ENCODE results near the gene SLC22A7. TPM values are rescaled to one million over a fixed set of nuclear protein-coding genes. Genes with fewer than 3 reads are reported as not detected.

SLC22A7 gene
- total RNA-seq, 4 donors from 2014 or later = not detected

DNA sequence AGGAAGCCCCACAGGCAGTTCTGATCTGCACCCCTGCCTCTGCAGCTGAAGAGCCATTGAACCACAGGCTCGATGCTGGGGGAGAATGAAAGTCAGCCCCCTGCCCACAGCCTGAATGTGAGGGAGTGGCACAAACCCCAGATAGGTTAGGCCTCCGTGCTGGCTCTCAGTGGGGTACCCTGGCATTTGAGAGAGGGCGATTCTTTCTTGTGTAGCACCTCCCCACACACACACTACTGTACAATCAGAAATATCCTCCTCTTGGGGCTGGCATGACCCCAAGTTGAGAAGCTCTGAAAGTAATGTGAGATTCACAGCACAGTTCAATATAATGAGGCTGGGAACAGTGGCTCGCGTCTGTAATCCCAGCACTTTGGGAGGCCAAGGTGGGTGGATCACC lies 36.9 kb upstream of the SLC22A7 start:
- in situ Hi-C loops (cut with MboI; ENCODE audit: low pct_ligation_motif_present in 1 of 4, low pct_unique_long_range_greater_than_20kb in 1 of 4, low sequenced_read_pairs in 3 of 4) (loop anchor here in 1 of 4 donors (10.0 kb wide), 1 partner anchor 74 kb away; no protein-coding TSS in a partner anchor), intact Hi-C loops (cut with DNase I; ENCODE audit: low total_unique reads) (loop anchor here (5.0 kb wide), 2 partner anchors 71 to 246 kb away; no protein-coding TSS in a partner anchor)
- H3K36me3 ChIP-seq = no peaks in the 10 kb centered on the region
- no peak overlapping the region for H3K27ac ChIP-seq
- no peaks in the 10 kb centered on the region for H3K9me3 ChIP-seq
- no peaks in the 10 kb centered on the region for H3K4me1 ChIP-seq
- no peak for TF ChIP-seq EP300 (IDR thresholded peaks at IDR 0.05; ENCODE audit: low read depth)
- TF ChIP-seq, protein P1, sequence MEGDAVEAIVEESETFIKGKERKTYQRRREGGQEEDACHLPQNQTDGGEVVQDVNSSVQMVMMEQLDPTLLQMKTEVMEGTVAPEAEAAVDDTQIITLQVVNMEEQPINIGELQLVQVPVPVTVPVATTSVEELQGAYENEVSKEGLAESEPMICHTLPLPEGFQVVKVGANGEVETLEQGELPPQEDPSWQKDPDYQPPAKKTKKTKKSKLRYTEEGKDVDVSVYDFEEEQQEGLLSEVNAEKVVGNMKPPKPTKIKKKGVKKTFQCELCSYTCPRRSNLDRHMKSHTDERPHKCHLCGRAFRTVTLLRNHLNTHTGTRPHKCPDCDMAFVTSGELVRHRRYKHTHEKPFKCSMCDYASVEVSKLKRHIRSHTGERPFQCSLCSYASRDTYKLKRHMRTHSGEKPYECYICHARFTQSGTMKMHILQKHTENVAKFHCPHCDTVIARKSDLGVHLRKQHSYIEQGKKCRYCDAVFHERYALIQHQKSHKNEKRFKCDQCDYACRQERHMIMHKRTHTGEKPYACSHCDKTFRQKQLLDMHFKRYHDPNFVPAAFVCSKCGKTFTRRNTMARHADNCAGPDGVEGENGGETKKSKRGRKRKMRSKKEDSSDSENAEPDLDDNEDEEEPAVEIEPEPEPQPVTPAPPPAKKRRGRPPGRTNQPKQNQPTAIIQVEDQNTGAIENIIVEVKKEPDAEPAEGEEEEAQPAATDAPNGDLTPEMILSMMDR (IDR thresholded peaks at IDR 0.05) = no peak
- TF ChIP-seq POLR2A (IDR thresholded peaks at IDR 0.05) = no peak
- no peak for TF ChIP-seq POLR2AphosphoS5 (IDR thresholded peaks at IDR 0.05)
- H3K4me3 ChIP-seq = no peak overlapping the region
- DNase-seq = no peak
- H3K27me3 ChIP-seq = no peaks in the 10 kb centered on the region
- 65 to 86% methylated on average over 2 to 5 of the region's 5 CpGs for WGBS, 2 donors (ENCODE audit: low coverage in 1 of 2)

DNA sequence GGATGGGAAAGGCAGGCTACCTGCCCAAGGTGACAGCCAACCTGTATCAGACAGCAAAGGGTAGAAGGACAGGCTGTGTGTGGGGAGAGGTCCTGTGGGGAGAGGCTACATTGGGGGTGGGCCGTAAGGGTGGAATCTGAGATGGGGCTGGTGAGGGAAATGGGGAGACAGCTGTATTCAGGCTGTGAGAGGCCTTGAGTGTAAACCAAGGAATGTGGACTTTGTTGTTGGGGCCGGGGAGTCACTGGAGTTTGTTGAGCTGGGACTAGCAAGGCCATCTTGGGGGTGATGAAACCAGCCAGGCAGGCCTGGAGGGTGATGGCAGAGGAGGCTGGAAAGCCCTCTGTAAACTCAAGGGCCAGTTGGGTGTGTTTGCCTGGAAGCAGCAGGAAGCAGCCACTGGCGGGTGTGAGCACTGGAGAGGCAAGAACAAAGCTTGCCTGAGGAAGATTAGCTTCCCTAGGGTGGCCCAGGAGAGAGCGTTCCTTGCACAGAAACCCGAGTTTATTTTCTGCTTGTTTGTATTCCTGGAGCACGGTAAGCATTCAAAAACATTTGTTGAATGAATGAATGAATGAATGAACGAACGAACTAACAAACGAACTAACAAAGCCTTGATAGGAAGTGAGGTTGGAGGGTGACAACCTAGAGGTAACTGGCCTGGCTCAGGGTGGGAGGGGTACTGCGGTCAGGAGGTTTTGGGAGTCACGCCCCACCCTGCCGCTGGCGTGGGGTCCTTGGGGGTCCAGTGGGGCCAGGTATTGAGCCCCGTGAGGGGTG lies 35.9 kb upstream of the SLC22A7 start:
- Histone ChIP-seq H3K4me3 (no peak overlapping the region), H3K27me3 (no peaks in the 10 kb centered on the region), H3K36me3 (no peaks in the 10 kb centered on the region), H3K27ac (no peak overlapping the region), H3K4me1 (peaks cover 0 to 3% (median 2%) of the 10 kb centered on the region in 4 donors), H3K9me3 (no peaks in the 10 kb centered on the region)
- 50 to 63% methylated on average over 9 to 14 of the region's 14 CpGs for WGBS, 2 donors (ENCODE audit: low coverage in 1 of 2)
- in situ Hi-C loops (cut with MboI; ENCODE audit: low pct_ligation_motif_present in 1 of 4, low pct_unique_long_range_greater_than_20kb in 1 of 4, low sequenced_read_pairs in 3 of 4) = loop anchor here in 1 of 4 donors (10.0 kb wide), 1 partner anchor 73 kb away; no protein-coding TSS in a partner anchor
- intact Hi-C loops (cut with DNase I; ENCODE audit: low total_unique reads) = loop anchor here (5.0 kb wide), 2 partner anchors 70 to 245 kb away; no protein-coding TSS in a partner anchor
- DNase-seq = no peak
- no peak for TF ChIP-seq POLR2A (IDR thresholded peaks at IDR 0.05)
- TF ChIP-seq, protein P1 (IDR thresholded peaks at IDR 0.05) = no peak
- TF ChIP-seq POLR2AphosphoS5 (IDR thresholded peaks at IDR 0.05) = no peak
- no peak for TF ChIP-seq EP300 (IDR thresholded peaks at IDR 0.05; ENCODE audit: low read depth)

DNA sequence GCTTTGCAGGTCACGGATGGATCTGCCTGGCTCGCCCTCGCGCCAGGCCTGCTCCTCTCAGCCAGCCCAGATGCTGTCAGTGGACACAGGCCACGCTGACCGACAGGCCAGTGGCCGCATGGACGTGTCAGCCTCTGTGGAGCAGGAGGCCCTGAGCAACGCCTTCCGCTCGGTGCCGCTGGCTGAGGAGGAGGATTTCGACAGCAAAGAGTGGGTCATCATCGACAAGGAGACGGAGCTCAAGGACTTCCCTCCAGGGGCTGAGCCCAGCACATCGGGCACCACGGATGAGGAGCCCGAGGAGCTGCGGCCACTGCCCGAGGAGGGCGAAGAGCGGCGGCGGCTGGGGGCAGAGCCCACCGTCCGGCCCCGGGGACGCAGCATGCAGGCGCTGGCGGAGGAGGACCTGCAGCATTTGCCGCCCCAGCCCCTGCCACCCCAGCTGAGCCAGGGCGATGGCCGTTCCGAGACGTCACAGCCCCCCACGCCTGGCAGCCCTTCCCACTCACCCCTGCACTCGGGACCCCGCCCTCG lies 35.2 kb upstream of the SLC22A7 start:
- DNase-seq = no peak
- no peak overlapping the region for H3K4me3 ChIP-seq
- WGBS, 2 donors (ENCODE audit: low coverage in 1 of 2) = 93% methylated on average over 31 of the region's 39 CpGs; no CpG with 5 or more reads in 1 of the 2 donors
- H3K9me3 ChIP-seq = no peaks in the 10 kb centered on the region
- H3K27me3 ChIP-seq = no peaks in the 10 kb centered on the region
- intact Hi-C loops (cut with DNase I; ENCODE audit: low total_unique reads) = loop anchor here (5.0 kb wide), 2 partner anchors 69 to 244 kb away; no protein-coding TSS in a partner anchor
- in situ Hi-C loops (cut with MboI; ENCODE audit: low pct_ligation_motif_present in 1 of 4, low pct_unique_long_range_greater_than_20kb in 1 of 4, low sequenced_read_pairs in 3 of 4) = loop anchor here in 1 of 4 donors (10.0 kb wide), 1 partner anchor 72 kb away; no protein-coding TSS in a partner anchor
- no peaks in the 10 kb centered on the region for H3K36me3 ChIP-seq
- peaks cover 3 to 9% (median 8%) of the 10 kb centered on the region in 4 donors for H3K4me1 ChIP-seq
- H3K27ac ChIP-seq = no peak overlapping the region
- TF ChIP-seq POLR2A (IDR thresholded peaks at IDR 0.05) = no peak
- no peak for TF ChIP-seq POLR2AphosphoS5 (IDR thresholded peaks at IDR 0.05)
- TF ChIP-seq, protein P1 (IDR thresholded peaks at IDR 0.05) = no peak
- TF ChIP-seq EP300 (IDR thresholded peaks at IDR 0.05; ENCODE audit: low read depth) = no peak
